Activated T-cell treated with anti-CD3 and anti-CD28 coated beads for 24 hours (primary cell): ENCODE measurements around the gene OAF.

Experiments used
- DNase-seq: peaks from one replicate; pipeline ENCODE4 v3.0.0-alpha.2; 2020; ENCODE audit warnings: low read depth

Gene OAF

GRCh38 chr11:120201653-120202052 lies 9.2 kb upstream of the OAF start:
- DNase-seq, result no peak

DNA sequence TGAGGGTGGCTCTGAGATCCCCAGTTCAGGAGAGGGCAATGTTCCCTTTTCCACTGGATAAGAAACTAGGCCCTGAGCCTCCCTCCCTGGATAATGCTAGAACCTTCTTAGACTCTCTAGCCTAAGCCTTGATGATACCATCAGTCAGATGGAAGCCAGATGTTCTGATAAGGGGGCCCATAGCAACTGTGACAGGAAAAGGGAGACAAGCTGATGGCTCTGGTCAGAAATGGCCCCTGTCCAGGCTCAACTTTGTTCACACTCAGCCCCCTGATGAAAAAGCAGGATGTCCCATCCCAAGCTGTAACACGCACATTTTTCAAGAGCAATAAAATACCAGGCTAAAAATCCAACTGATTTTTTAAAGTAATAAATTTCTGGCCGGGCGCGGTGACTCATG lies 7.2 kb upstream of the OAF start:
- DNase-seq, result no peak

GRCh38 chr11:120205596-120206161 lies 5.2 kb upstream of the OAF start:
- DNase-seq, result no peak

DNA sequence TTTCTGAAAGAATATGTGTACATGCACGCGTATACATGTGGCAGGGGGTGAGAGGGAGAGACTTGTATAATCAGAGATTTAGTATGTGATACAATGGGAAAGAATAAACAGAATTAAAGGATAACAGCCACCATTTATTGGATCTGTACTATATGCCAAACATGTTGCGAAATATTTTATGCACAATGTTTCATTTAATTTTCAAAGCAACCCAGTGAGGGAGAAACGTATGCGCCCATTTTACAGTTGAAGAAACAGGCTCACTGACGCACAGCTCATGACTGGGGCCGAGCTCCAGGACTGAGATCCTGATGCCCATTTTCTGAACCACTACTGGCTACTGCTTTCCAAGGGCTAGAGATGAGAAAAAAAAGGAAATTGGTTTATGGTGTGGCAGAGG lies 3.3 kb upstream of the OAF start:
- DNase-seq, result no peak

DNA sequence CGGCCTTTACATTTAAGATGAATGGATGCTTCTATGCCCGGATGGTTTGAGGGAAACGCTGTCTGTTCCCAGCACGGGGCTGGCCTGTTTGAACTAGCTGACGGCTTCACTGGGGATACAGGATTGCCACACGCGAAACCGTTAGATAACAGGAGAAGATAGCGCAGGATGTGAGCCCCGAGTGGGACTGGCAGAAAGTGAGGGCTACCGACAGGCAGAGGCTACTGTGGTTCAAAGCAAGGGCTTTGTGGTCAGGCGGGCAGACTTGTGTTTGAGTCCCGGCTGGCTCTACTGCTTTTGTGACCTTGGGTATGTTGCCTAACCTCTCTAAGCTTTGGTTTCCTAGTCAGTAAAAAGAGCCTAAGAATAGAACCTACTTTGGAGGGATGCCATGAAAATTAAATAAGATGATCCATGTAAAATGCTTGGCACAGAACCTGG lies 2.8 kb upstream of the OAF start:
- no peak for DNase-seq

- DNase-seq, result no peak
Observed at GRCh38 chr11:120208777-120209176, 2.1 kb upstream of the OAF start.

DNA sequence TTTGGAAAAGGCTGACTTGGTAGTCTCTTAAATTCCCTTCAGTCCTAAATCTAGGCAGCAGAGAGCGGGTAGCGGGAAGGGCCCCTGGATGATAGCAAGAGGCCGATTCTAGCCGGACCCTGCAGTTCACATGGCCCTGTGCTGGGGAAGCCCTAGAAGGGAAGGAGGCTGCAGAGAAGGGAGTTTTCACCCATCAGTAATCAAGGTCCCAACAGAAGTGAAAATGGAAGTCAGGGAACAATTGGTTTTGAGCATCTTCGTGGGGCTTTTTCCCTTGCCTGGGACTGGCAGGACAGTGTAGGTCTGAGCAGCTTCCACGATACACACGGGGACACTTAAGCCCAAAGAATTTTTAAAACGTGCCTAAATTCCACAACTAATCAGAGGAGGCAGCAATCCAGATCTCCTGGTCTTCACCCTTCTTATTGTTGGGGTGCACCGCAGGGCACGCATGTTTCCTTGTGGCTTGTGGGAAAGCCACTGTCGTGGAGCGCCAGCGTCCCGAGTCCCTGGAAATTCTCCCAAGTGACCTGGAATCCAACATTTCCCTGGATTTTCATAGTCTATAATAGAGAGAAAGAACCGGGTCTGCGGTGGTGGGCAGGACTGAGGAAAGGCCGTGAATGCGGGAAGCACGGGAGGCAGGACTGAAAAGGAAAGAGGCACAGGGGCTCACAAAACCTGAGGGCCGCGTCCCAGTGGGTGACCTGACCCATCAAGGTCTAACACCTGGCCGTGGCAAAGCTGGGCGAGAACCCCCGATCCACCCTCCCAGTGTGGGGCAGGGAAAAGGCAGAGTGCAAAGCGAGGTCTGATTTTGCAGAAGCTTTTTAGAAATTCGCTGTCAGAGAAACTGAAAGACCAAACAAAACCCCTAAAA lies 846 bp upstream of the OAF start:
- no peak for DNase-seq

GRCh38 chr11:120211522-120212258 lies 858 bp downstream of the OAF start:
- DNase-seq, result no peak

DNA sequence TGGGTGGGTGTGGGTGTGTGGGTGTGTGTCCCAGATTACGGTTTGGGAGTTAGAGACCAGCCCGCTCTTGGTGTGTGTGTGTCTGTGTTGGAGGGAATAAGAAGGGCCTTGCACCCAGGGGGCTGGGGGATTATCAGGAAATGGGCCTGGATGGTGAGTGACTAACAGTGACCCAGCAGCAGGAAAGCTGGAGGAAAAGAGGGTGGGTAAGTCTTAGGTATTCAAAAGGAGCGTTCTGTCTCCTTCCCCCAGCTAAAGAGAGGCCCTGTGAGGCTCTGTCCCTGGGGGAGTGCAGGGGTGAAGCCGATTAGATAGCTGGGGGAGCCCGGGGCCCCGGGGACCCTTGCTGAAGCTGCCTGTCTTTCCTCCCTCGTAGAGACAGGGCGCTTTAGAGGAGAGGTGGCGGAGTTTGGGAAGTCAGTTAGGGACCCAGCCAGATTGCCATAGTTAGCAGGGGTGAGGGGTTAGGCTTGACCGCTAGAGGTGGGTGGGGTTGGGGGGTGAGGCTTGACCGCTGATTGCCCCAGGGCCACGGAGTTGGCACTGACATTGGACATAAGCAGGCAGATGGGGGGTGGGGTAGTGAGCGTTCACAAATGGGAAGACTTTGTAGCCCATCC lies 1.5 kb downstream of the OAF start:
- DNase-seq, result no peak

GRCh38 chr11:120212926-120213325 lies 2.1 kb downstream of the OAF start:
- no peak for DNase-seq

DNA sequence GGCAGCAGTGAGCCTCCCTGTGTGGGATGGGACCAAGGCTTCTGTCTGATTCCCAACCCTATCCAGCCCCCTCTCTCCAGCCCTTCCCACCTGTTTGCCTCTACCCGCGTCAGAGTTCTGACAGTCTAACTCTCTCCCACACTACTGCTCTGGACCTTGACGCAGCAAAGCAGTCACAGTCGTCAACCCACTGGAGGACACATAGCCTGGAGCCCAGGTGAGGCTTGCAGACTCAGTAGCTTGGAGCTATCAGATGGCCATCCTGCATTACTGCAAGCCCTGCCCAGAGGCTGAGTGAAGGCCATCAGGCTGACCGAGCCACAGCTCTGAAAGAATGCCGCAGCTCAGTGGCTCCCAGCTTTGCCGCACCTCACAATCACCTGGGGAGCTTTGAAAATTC lies 3.7 kb downstream of the OAF start:
- no peak for DNase-seq

GRCh38 chr11:120215634-120216033 lies 4.8 kb downstream of the OAF start:
- no peak for DNase-seq

- DNase-seq, result no peak
Observed at GRCh38 chr11:120216426-120217102, 5.7 kb downstream of the OAF start.

DNA sequence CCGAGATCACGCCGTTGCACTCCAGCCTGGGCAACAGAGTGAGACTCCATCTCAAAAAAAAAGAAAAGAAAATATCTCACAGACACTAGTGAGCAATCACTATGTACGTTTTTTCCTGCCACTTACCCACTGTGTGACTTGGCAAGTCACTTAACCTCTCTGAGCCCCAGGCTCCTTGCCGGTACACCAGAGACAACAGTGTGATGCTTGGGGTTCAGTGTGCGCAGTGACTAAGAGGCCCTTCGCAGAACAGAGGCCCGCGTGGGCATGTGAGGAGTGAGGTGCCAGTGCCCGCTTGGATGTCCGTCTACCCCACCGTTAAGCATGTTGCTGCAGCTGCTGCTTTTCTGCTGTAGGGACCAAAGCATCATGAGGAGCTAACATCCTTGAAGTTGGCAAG lies 6.7 kb downstream of the OAF start:
- DNase-seq, result no peak

GRCh38 chr11:120217941-120218694 lies 7.3 kb downstream of the OAF start:
- DNase-seq, result no peak

DNA sequence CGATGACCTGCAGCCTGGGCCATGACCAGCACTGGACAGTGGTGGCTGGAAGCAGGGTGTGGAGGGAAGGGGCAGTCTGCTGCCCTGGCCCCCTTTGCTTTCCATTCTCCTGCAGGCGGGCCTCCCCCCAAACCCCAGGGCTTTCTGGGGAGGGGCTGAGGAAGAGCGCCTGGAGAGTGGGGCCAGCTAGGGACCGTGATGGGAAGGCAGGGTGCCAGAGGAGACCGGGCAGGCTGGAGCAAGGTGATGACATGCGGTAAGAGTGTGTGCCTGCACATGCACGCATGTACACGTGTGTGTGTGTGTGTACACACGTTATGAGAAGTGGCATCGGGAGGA lies 7.8 kb downstream of the OAF start:
- DNase-seq, result no peak

DNA sequence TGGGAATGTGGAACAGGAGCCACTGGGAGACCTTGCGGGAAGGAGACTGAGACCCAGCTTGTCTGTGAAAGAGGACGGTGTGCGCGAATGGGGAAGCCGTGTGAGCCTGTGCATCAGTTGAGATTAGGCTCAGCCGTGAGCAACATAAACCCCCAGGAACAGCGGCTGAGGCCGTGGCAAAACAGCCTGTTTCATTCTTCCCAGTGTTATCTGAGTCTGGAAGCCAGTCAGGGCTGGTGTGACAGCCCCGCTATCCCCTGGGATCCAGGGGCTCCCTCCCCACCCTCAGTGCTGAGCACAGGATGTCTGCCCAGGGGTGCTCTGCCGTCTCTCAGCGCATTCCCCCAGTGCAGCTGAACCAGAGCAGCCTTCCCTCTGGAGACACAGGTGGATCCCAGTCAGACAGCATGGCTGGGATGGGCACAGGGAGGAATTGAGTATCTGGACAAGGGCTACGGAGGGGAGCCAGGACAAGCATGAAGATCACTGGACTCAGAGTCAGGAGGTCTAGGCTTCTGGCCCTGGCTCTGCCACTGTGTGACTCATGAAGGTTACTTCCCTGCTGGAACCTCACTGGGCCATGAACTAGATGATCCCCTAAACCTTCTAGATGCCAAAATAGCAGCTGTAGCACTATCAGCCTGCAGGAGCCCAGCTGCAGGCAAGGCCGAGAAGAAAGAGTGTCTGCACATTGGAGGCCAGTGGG lies 8.6 kb downstream of the OAF start:
- DNase-seq, result no peak

DNA sequence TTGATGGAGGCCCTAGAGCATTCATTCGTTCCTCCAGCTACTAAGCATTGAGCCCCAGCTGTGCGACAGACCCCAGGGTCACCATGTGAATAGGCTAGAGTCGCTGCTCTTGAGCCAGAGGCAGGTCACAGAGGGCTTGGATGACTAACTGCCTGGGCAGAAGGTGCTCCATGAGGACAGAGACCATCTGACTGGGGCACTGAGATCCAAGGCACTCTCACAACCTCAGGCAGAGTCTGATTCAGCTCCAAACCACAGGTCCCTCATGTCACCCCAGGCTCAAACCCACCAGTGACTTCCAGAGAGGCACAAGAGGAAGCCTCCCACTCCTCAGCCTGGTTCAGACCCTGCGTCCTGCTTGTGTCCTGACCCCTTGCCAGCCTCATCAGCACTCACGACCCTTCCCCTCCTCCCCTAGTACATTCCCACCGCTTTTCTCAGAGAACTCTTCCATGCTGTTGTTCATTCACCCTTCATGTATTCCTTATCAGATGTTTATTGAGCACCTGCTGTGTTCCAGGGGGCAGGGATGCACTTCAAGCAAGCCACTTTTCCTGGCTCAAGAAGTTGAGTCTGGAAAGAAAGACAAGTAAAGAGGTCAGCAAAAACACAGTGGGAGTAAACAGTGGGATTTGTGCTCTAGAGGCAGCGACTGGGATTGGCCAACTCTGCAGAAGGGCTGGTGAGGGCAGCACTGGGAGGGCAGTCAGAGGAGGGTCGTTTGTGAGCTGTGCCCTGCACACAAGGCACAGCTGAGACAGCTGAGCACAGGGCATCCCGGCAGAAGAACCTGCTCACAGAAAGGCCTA lies 9.3 kb downstream of the OAF start:
- no peak for DNase-seq

GRCh38 chr11:120220747-120221037 lies 9.9 kb downstream of the OAF start:
- no peak for DNase-seq

DNA sequence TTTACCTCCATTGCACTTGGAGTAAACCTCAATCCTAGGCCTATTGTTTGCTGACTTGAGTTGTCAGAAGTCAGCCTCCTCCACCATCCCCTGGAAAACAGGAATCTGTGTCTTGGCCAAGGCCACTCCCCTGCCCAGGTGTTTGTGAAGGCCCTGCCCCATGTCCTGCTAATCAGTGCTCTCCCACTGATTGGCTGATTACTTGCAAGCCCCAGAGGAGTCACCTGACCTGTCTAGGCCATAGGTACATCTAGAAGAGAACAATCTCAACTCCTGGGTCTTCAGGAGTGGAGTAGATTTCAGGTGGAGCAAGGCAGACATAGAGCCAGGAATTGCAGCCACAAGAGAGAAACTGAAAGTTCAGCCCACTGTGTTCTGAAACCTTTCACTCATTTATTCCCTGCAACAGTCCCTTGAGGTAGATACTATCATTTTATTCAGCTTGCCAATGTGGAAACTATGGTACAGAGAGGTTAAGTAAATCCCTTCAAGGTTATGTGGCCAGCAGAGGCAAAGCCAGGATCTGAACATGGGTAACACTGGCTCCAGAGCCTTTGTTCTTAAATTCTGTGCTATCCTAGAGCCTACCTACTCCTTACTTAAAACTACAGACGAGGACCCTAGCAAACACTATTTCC lies 10.4 kb downstream of the OAF start:
- no peak for DNase-seq
